KOPT-K1 (cell line): Measurements from ENCODE around the gene PLXNB1.

Experiments used
- H3K27ac ChIP-seq: fragments of 200-600 bp; sonication (generic); 2 replicates; pipeline ENCODE4 v1.5.1; 2016; ENCODE audit warnings: antibody characterized with exemption, mild to moderate bottlenecking, low read depth, low read length; ENCODE audit not compliant: poor library complexity, severe bottlenecking
- H3K36me3 ChIP-seq: fragments of 200-600 bp; sonication (generic); 2 replicates; pipeline ENCODE4 v1.5.1; 2017; ENCODE audit warnings: antibody characterized with exemption, mild to moderate bottlenecking, low read length, moderate library complexity; ENCODE audit not compliant: insufficient read depth
- H3K9me3 ChIP-seq: fragments of 200-600 bp; sonication (generic); 2 replicates; pipeline ENCODE4 v1.5.1; 2017; ENCODE audit warnings: antibody characterized with exemption, low read length, mild to moderate bottlenecking; ENCODE audit not compliant: insufficient read depth, poor library complexity, severe bottlenecking

PLXNB1 gene

GRCh38 chr3:48369693-48370332 is 60.1 kb downstream of the PLXNB1 start:
- Histone ChIP-seq H3K36me3 (no peaks in the 10 kb centered on the region), H3K27ac (no peak overlapping the region), H3K9me3 (no peaks in the 10 kb centered on the region)

GRCh38 chr3:48367201-48367600 is 62.7 kb downstream of the PLXNB1 start:
- Histone ChIP-seq H3K9me3 (peaks cover 7% of the 10 kb centered on the region), H3K36me3 (no peaks in the 10 kb centered on the region), H3K27ac (no peak overlapping the region)

- Histone ChIP-seq H3K27ac (no peak overlapping the region), H3K9me3 (peaks cover 25% of the 10 kb centered on the region), H3K36me3 (no peaks in the 10 kb centered on the region)
Measured at GRCh38 chr3:48364840-48365239, 65.0 kb downstream of the PLXNB1 start.

- peaks cover 44% of the 10 kb centered on the region for H3K9me3 ChIP-seq
- H3K36me3 ChIP-seq = no peaks in the 10 kb centered on the region
- H3K27ac ChIP-seq = no peak overlapping the region
Measured at GRCh38 chr3:48361928-48362327, 68.0 kb downstream of the PLXNB1 start.

- H3K36me3 ChIP-seq = no peaks in the 10 kb centered on the region
- H3K9me3 ChIP-seq = peaks cover 41% of the 10 kb centered on the region
- no peak overlapping the region for H3K27ac ChIP-seq
Measured at GRCh38 chr3:48356419-48356818, 73.5 kb downstream of the PLXNB1 start.

- no peak overlapping the region for H3K27ac ChIP-seq
- peaks cover 31% of the 10 kb centered on the region for H3K9me3 ChIP-seq
- H3K36me3 ChIP-seq = no peaks in the 10 kb centered on the region
Measured at GRCh38 chr3:48353987-48354386, 75.9 kb downstream of the PLXNB1 start.
